HS-27A (cell line): ENCODE results near the gene RTL3.

ENCODE experiments used
- DNase-seq: peaks from one replicate; pipeline ENCODE4 v3.0.0-alpha.2; 2012; ENCODE audit warnings: low read depth, missing footprints

RTL3 gene

GRCh38 chrX:78618987-78619386, 40.1 kb downstream of the RTL3 start:
- no peak for DNase-seq

GRCh38 chrX:78614264-78614663, 44.9 kb downstream of the RTL3 start:
- no peak for DNase-seq
